Non-pigmented ciliary epithelial cell (primary cell): ENCODE results near the gene TEN1.

Experiments
- DNase-seq: peaks from one replicate; pipeline ENCODE4 v3.0.0-alpha.2; 2010; ENCODE audit warnings: low read depth

The TEN1 gene

GRCh38 chr17:76005263-76006149 lies 26.5 kb downstream of the TEN1 start:
- no peak for DNase-seq

GRCh38 chr17:76007131-76007849 lies 28.2 kb downstream of the TEN1 start:
- no peak for DNase-seq

GRCh38 chr17:76007850-76008165 lies 28.8 kb downstream of the TEN1 start:
- DNase-seq = no peak

- no peak for DNase-seq
These were observed 29.2 kb downstream of the TEN1 start for GRCh38 chr17:76008208-76008607.

- DNase-seq = no peak
These were observed 29.8 kb downstream of the TEN1 start for GRCh38 chr17:76008630-76009425.

GRCh38 chr17:76009447-76009846 lies 30.4 kb downstream of the TEN1 start:
- DNase-seq = no peak

GRCh38 chr17:76009969-76010661 lies 31.1 kb downstream of the TEN1 start:
- no peak for DNase-seq

- no peak for DNase-seq
These were observed 32.9 kb downstream of the TEN1 start for GRCh38 chr17:76011951-76012350.

GRCh38 chr17:76013377-76013932 lies 34.4 kb downstream of the TEN1 start:
- no peak for DNase-seq

GRCh38 chr17:76014100-76014924 lies 35.3 kb downstream of the TEN1 start:
- no peak for DNase-seq

- no peak for DNase-seq
These were observed 35.9 kb downstream of the TEN1 start for GRCh38 chr17:76014925-76015261.

- DNase-seq = no peak
These were observed 38.7 kb downstream of the TEN1 start for GRCh38 chr17:76017481-76018339.

GRCh38 chr17:76018340-76018680 lies 39.3 kb downstream of the TEN1 start:
- DNase-seq = no peak

GRCh38 chr17:76018801-76019200 lies 39.8 kb downstream of the TEN1 start:
- DNase-seq = no peak

GRCh38 chr17:76019833-76020467 lies 40.9 kb downstream of the TEN1 start:
- DNase-seq = no peak

- DNase-seq = no peak
These were observed 43.2 kb downstream of the TEN1 start for GRCh38 chr17:76022285-76022684.

- no peak for DNase-seq
These were observed 44.2 kb downstream of the TEN1 start for GRCh38 chr17:76022973-76023899.

GRCh38 chr17:76023900-76024237 lies 44.8 kb downstream of the TEN1 start:
- DNase-seq = no peak

- DNase-seq = no peak
These were observed 45.3 kb downstream of the TEN1 start for GRCh38 chr17:76024353-76024752.
